NCI-H460 (cell line): Measurements from ENCODE around the gene TSC22D1. TPM values are rescaled to one million over a fixed set of nuclear protein-coding genes. Genes with fewer than 3 reads are reported as not detected.
"Not testable (repeated sequence)": the region's sequence is repeated elsewhere in the genome, so short reads cannot be mapped to it uniquely, and the experiment has no call there.

ENCODE experiments used
- DNase-seq: peaks from one replicate; pipeline ENCODE4 v3.0.0-alpha.2; 2016; ENCODE audit warnings: low read depth; ENCODE audit errors: extremely low read depth
- total RNA-seq: library from RNA; depleted of rRNA; stranded (reverse); fragments of >200 nt; shearing (Covaris generic); gene quantifications from 2 replicates; pipeline ENCODE4 v1.2.3, GENCODE V29; 2014

The TSC22D1 gene
- total RNA-seq, 1 experiment from 2014 or later, result 154 TPM

- DNase-seq, result no peak
Measured at GRCh38 chr13:44458313-44458975, 117.7 kb downstream of the TSC22D1 start.

GRCh38 chr13:44456212-44456611 lies 119.9 kb downstream of the TSC22D1 start:
- DNase-seq, result not testable (repeated sequence)

GRCh38 chr13:44455769-44456168 lies 120.4 kb downstream of the TSC22D1 start:
- DNase-seq, result no peak

GRCh38 chr13:44453881-44454280 lies 122.2 kb downstream of the TSC22D1 start:
- DNase-seq, result no peak

GRCh38 chr13:44453069-44453468 lies 123.1 kb downstream of the TSC22D1 start:
- no peak for DNase-seq

GRCh38 chr13:44452418-44452817 lies 123.7 kb downstream of the TSC22D1 start:
- DNase-seq, result no peak

GRCh38 chr13:44451651-44452050 lies 124.5 kb downstream of the TSC22D1 start:
- DNase-seq, result no peak

- DNase-seq, result no peak
Measured at GRCh38 chr13:44451126-44451525, 125.0 kb downstream of the TSC22D1 start.

GRCh38 chr13:44449999-44450821 lies 125.9 kb downstream of the TSC22D1 start:
- no peak for DNase-seq

GRCh38 chr13:44448875-44449274 lies 127.3 kb downstream of the TSC22D1 start:
- DNase-seq, result no peak

GRCh38 chr13:44448373-44448772 lies 127.8 kb downstream of the TSC22D1 start:
- no peak for DNase-seq

GRCh38 chr13:44447783-44448321 lies 128.3 kb downstream of the TSC22D1 start:
- no peak for DNase-seq

- DNase-seq, result no peak
Measured at GRCh38 chr13:44440046-44440608, 136.0 kb downstream of the TSC22D1 start.

GRCh38 chr13:44439452-44440024 lies 136.6 kb downstream of the TSC22D1 start:
- DNase-seq, result no peak

GRCh38 chr13:44438234-44438579 lies 137.9 kb downstream of the TSC22D1 start:
- no peak for DNase-seq

- DNase-seq, result peak; percentile 54
Measured at GRCh38 chr13:44437356-44438233, 138.5 kb downstream of the TSC22D1 start.

GRCh38 chr13:44436589-44437337 lies 139.4 kb downstream of the TSC22D1 start:
- DNase-seq, result peak; percentile 91

- no peak for DNase-seq
Measured at GRCh38 chr13:44435919-44436510, 140.1 kb downstream of the TSC22D1 start.
